ENCODE results near the gene ROR2.

ROR2 gene

GRCh38 chr9:91567642-91568274, 382.3 kb downstream of the ROR2 start:
- H3K27ac ChIP-seq, result no peak overlapping the region
- H3K4me1 ChIP-seq (ENCODE audit: low read depth, poor library complexity, severe bottlenecking), result no peaks in the 10 kb centered on the region
- no peak for TF ChIP-seq CTCF (conservative IDR thresholded peaks at IDR 0.05; ENCODE audit: low read depth, low read length)
- no peak overlapping the region for H3K9ac ChIP-seq
- no peak overlapping the region for H3K4me2 ChIP-seq
- no peaks in the 10 kb centered on the region for H3K79me2 ChIP-seq (ENCODE audit: insufficient read depth, low read depth)
- H3K36me3 ChIP-seq (ENCODE audit: insufficient read depth), result no peaks in the 10 kb centered on the region
- no peak overlapping the region for H3K4me3 ChIP-seq (IDR thresholded peaks at IDR 0.05; ENCODE audit: insufficient read depth, low read depth, low read length)
- H4K20me1 ChIP-seq (ENCODE audit: insufficient read depth), result no peaks in the 10 kb centered on the region
- H2AFZ ChIP-seq (ENCODE audit: low read depth), result no peak overlapping the region
- no peaks in the 10 kb centered on the region for H3K27me3 ChIP-seq (ENCODE audit: insufficient read depth, low read depth)

GRCh38 chr9:91564081-91564670, 385.9 kb downstream of the ROR2 start:
- Histone ChIP-seq H3K36me3 (ENCODE audit: insufficient read depth) (no peaks in the 10 kb centered on the region), H3K4me1 (ENCODE audit: low read depth, poor library complexity, severe bottlenecking) (no peaks in the 10 kb centered on the region), H3K4me2 (no peak overlapping the region), H3K79me2 (ENCODE audit: insufficient read depth, low read depth) (no peaks in the 10 kb centered on the region), H2AFZ (ENCODE audit: low read depth) (no peak overlapping the region), H3K27me3 (ENCODE audit: insufficient read depth, low read depth) (no peaks in the 10 kb centered on the region), H3K27ac (no peak overlapping the region), H3K4me3 (IDR thresholded peaks at IDR 0.05; ENCODE audit: insufficient read depth, low read depth, low read length) (no peak overlapping the region), H3K9ac (no peak overlapping the region), H4K20me1 (ENCODE audit: insufficient read depth) (no peaks in the 10 kb centered on the region)
- TF ChIP-seq CTCF (conservative IDR thresholded peaks at IDR 0.05; ENCODE audit: low read depth, low read length), result no peak

- H3K9ac ChIP-seq, result no peak overlapping the region
- H3K4me1 ChIP-seq (ENCODE audit: low read depth, poor library complexity, severe bottlenecking), result no peaks in the 10 kb centered on the region
- no peak overlapping the region for H3K4me3 ChIP-seq (IDR thresholded peaks at IDR 0.05; ENCODE audit: insufficient read depth, low read depth, low read length)
- H2AFZ ChIP-seq (ENCODE audit: low read depth), result no peak overlapping the region
- H3K79me2 ChIP-seq (ENCODE audit: insufficient read depth, low read depth), result no peaks in the 10 kb centered on the region
- H3K27me3 ChIP-seq (ENCODE audit: insufficient read depth, low read depth), result no peaks in the 10 kb centered on the region
- no peaks in the 10 kb centered on the region for H4K20me1 ChIP-seq (ENCODE audit: insufficient read depth)
- H3K27ac ChIP-seq, result no peak overlapping the region
- H3K4me2 ChIP-seq, result no peak overlapping the region
- no peaks in the 10 kb centered on the region for H3K36me3 ChIP-seq (ENCODE audit: insufficient read depth)
- no peak for TF ChIP-seq CTCF (conservative IDR thresholded peaks at IDR 0.05; ENCODE audit: low read depth, low read length)
Measured at GRCh38 chr9:91562416-91562815, 387.6 kb downstream of the ROR2 start.

GRCh38 chr9:91560301-91560700, 389.7 kb downstream of the ROR2 start:
- H3K4me2 ChIP-seq, result no peak overlapping the region
- H3K27me3 ChIP-seq (ENCODE audit: insufficient read depth, low read depth), result no peaks in the 10 kb centered on the region
- no peak overlapping the region for H3K9ac ChIP-seq
- H4K20me1 ChIP-seq (ENCODE audit: insufficient read depth), result no peaks in the 10 kb centered on the region
- TF ChIP-seq CTCF (conservative IDR thresholded peaks at IDR 0.05; ENCODE audit: low read depth, low read length), result no peak
- no peaks in the 10 kb centered on the region for H3K4me1 ChIP-seq (ENCODE audit: low read depth, poor library complexity, severe bottlenecking)
- no peaks in the 10 kb centered on the region for H3K79me2 ChIP-seq (ENCODE audit: insufficient read depth, low read depth)
- H3K27ac ChIP-seq, result no peak overlapping the region
- H3K4me3 ChIP-seq (IDR thresholded peaks at IDR 0.05; ENCODE audit: insufficient read depth, low read depth, low read length), result no peak overlapping the region
- no peaks in the 10 kb centered on the region for H3K36me3 ChIP-seq (ENCODE audit: insufficient read depth)
- no peak overlapping the region for H2AFZ ChIP-seq (ENCODE audit: low read depth)

All from KMS-11 (cell line).